ENCODE measurements around the gene KHDC1L.
A peak's percentile ranks its signal among the peaks of the same experiment; 100 is the strongest.
"Not testable (repeated sequence)": the region's sequence is repeated elsewhere in the genome, so short reads cannot be mapped to it uniquely, and the experiment has no call there.

Gene KHDC1L, protein sequence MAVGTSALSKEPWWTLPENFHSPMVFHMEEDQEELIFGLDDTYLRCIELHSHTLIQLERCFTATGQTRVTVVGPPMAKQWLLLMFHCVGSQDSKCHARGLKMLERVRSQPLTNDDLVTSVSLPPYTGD

GRCh38 chr6:73225396-73225795 lies at the start of gene KHDC1L:
KHDC1L (minus strand) TSS chr6:73225496; CDS start chr6:73225408, 88 bp downstream.
- no peak for DNase-seq (ENCODE audit: low read depth, low spot score)

DNA sequence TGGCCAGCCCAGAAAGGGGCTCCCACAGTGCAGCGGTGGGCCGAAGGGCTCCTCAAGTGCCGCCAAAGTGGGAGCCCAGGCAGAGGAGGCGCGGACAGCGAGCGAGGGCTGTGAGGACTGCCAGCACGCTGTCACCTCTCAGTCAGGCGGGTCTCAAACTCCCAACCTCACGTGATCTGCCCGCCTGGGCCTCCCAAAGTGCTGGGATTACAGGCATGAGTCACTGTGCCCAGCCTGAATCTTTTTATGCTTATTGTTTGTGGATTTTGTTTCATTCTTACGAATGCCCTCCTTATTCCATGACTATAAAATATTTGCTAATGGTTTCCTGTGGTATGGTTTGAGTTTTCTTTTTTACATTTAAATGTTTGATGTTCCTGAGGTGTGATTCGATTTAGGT lies 44.0 kb upstream of the KHDC1L start:
- DNase-seq (ENCODE audit: low read depth, low spot score) = not testable (repeated sequence)

GRCh38 chr6:73268896-73269295 lies 43.6 kb upstream of the KHDC1L start:
- not testable (repeated sequence) for DNase-seq (ENCODE audit: low read depth, low spot score)

DNA sequence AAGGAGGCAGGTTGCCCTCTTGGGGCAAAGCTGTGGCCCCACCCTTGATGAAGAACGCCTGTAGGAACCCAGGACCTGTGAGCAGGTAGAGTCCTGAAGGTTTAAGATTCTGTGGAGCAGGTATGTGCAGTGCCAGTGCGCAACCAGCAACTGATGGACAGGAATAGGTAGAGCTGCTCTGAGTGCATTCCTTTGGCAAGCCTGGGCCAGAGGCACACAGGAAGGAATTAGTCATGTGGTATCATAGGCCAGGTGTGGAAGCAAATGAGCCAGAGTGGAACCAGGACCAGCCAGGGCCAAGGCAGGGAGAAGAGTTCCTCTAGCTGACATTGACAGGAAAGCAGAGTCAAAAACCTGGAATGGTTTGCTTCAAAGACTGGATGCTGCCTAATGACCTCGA lies 39.1 kb upstream of the KHDC1L start:
- DNase-seq (ENCODE audit: low read depth, low spot score) = no peak

GRCh38 chr6:73263570-73263909 lies 38.2 kb upstream of the KHDC1L start:
- no peak for DNase-seq (ENCODE audit: low read depth, low spot score)

DNA sequence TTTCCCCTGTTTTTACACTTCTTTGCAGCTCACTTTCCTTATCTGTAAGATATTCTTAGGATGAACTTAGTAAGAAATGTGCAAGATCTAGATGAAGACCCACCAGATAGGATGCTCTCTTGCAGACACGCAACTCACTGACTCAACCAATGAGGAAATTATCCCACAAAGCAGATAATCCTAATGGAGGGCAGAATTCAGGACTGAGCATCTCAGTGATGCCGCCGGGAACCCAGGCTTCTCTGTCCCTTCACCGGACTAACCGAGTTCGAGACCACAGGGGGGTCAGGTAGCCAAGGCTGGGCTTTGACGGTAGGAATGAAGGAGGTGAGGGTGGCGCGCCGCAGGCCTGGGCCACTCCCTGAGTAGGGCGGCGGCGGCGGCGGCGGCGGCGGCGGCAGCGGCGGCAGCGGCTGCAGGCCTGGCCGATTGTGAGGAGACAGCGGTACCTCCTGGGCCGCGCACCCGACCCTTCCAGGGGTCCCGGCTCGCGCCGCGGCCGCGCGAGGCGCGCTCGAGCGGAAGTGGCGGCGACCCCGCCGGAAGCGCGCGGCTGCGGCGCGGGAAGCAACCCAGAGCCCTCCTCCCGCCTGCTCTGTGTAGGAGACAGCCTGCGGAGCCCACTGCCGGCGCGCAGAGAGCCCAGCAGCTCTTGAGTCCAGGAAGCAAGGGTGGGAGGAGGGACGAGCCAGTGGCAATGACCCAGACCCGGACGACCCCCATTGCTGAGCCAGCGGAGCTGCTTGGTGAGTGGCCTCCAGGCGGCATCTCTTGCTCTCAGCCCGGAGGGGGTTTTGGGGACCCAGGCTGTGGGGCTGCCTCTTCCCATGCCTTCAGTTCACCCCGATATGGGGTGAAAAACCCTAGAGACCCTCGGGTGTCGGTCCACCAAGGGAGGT lies 37.6 kb upstream of the KHDC1L start, which contains the start of gene KHDC1:
Gene KHDC1 (minus strand): TSS at position 526 of the 899 bp plus-strand sequence. CDS start 20,679 bp downstream, outside the sequence.
- peak; percentile 83 for DNase-seq (ENCODE audit: low read depth, low spot score)

DNA sequence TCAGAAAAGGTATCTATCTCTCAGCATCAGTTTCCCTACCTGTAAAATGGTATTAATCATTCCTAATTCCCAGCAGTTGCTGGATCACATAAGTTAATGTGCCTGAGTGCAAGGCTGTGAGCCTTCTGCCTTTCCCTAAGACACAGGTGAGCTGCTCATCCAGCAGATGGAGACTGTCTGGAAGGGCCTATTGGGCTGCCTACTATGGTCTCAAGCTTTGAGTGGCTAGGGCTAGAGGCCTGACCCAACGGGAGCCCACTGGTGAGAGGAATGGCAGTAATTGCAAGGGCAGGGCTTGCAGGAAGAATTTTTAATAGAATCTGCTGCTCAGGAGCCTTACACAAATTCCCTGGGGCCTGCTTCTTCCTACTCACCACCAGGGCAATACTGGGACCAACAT lies 33.4 kb upstream of the KHDC1L start:
- no peak for DNase-seq (ENCODE audit: low read depth, low spot score)

GRCh38 chr6:73254323-73254722 lies 29.0 kb upstream of the KHDC1L start:
- DNase-seq (ENCODE audit: low read depth, low spot score) = not testable (repeated sequence)

DNA sequence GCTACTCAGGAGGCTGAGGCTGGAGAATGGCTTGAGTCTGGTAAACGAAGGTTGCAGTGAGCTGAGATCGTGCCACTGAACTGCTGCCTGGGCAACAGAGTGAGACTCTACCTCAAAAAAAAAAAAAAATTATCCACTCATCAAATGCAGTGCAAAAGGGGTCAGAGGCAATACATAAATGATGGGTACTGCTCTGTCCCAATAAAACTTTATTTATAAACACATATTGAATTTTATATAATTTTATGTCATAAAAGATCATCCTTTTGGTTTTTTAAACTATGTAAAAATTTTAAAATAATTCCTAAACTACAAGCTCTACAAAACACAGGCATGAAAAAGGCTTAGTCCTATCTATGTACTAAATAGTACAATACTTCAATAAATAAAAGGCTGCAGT lies 27.4 kb upstream of the KHDC1L start:
- DNase-seq (ENCODE audit: low read depth, low spot score) = no peak

DNA sequence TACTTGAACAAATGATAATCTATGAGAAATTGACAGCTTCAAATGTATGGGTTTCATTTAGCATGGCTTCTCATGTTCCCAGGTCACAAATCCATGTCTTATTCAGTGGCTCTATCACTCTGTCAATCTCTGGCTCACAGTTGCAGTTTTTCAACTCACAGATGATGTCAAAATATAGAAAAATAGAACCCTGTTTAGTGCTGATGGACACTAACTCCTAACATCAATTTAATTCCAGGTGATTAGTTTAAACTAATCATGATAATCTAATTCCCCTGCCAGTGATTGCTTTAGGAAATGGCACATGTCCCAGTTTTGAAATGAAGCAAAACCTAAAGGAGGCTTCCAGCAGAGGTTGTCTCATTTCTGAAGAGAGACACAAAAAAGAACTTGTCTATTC lies 24.7 kb upstream of the KHDC1L start:
- no peak for DNase-seq (ENCODE audit: low read depth, low spot score)

- no peak for DNase-seq (ENCODE audit: low read depth, low spot score)
Observed at GRCh38 chr6:73248192-73248903, 23.1 kb upstream of the KHDC1L start.

DNA sequence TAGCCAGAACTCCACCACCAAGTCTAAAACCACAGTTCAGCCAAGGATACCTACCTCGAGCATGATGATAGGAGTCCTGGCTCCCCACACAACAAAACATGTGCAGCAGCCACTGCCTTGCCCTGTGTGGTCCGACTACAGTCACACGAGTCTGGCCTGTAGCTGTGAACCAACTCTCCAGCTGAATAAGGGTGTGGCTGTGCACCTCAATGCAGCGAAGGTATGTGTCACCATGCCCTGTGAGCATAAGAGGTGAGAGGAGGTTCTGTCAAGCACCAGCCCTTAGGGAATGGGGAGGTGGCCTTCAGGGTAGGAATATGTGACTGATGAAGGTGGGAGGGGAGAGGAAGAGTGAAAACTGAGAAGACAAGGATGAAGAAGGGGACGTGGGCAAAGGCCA lies 16.7 kb upstream of the KHDC1L start:
- DNase-seq (ENCODE audit: low read depth, low spot score) = no peak

GRCh38 chr6:73240730-73241129 lies 15.4 kb upstream of the KHDC1L start:
- DNase-seq (ENCODE audit: low read depth, low spot score) = no peak

GRCh38 chr6:73236144-73236750 lies 11.0 kb upstream of the KHDC1L start:
- DNase-seq (ENCODE audit: low read depth, low spot score) = peak; percentile 19

- DNase-seq (ENCODE audit: low read depth, low spot score) = no peak
Observed at GRCh38 chr6:73234733-73235132, 9.4 kb upstream of the KHDC1L start.

DNA sequence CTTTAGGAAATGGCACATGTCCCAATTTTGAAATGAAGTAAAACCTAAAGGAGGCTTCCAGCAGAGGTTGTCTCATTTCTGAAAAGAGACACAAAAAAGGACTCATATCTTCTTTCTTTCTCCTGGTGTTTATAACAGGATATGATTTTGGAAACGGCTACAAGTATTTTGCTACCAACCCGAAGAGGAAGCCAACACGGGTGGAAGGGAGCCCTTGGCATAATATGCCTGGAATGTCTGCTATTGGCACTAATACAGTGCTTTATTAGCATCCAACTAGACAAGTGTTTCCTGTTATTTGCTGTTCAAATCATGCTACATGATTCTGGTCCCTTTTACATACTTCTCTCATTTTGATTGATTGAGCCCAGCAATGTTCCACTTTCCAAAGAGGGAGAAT lies 8.7 kb upstream of the KHDC1L start:
- peak; percentile 9 for DNase-seq (ENCODE audit: low read depth, low spot score)

DNA sequence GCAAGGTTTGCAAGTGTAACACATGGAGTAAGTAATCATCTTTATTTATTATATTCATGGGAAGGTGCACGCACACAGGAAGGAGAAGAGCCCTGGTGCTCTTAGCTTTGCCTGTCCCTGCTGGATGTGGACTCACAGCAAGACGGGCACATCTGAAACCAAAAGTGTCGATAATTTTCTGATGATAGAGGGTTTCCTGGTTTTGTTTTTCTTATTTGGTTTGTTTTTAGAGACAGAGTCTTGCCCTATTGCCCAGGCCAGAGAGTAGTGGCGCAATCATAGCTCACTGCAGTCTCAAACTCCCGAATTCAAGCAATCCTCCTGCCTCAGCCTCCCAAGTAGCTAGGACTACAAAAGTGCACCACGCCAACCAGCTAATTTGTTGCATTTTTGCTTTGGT lies 7.8 kb upstream of the KHDC1L start:
- no peak for DNase-seq (ENCODE audit: low read depth, low spot score)

- DNase-seq (ENCODE audit: low read depth, low spot score) = peak; percentile 34
Observed at GRCh38 chr6:73231986-73232391, 6.7 kb upstream of the KHDC1L start.

GRCh38 chr6:73227606-73228255 lies 2.4 kb upstream of the KHDC1L start:
- no peak for DNase-seq (ENCODE audit: low read depth, low spot score)

DNA sequence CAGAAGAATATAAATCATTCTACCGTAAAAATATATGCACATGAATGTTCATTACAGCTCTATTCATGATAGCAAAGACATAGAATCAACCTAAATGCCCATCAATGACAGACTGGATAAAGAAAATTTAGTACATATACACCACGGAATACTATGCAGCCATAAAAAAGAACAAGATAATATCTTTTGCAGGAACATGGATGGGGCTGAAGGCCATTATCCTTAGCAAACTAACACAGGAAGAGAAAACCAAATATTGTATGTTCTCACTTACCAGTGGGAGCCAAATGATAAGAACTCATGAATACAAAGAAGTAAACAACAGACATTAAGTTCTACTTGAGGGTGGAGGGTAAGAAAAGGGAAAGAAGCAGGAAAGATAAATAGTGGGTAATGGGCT lies 8.4 kb downstream of the KHDC1L start:
- no peak for DNase-seq (ENCODE audit: low read depth, low spot score)

GRCh38 chr6:73209117-73209516 lies 16.2 kb downstream of the KHDC1L start:
- no peak for DNase-seq (ENCODE audit: low read depth, low spot score)

All from astrocyte of the hippocampus (primary cell).